Smooth muscle cell (in vitro differentiated cells): ENCODE data around the gene DNAJA1. TPM values are rescaled to one million over a fixed set of nuclear protein-coding genes. Genes with fewer than 3 reads are reported as not detected.

ENCODE experiments used
- DNase-seq: peaks from one replicate; lab custom pipeline; 2025; ENCODE audit not compliant: unreplicated experiment; lab: John Stamatoyannopoulos, UW
- H2AFZ ChIP-seq: fragments of 200-600 bp; sonication (generic); 2 replicates; pipeline ENCODE4 v1.6.0; 2016; ENCODE audit warnings: antibody characterized with exemption, low read depth, mild to moderate bottlenecking
- H3F3A ChIP-seq: fragments of 200-600 bp; sonication (generic); 2 replicates; pipeline ENCODE4 v1.6.0; 2017; ENCODE audit warnings: antibody characterized with exemption, low read depth
- H3K27ac ChIP-seq: fragments of 200-600 bp; sonication (generic); 2 replicates; pipeline ENCODE4 v1.5.1; 2016; ENCODE audit warnings: low read depth, mild to moderate bottlenecking
- H3K27me3 ChIP-seq: fragments of 200-600 bp; sonication (generic); 2 replicates; pipeline ENCODE4 v1.6.1; 2016; ENCODE audit warnings: low read depth, mild to moderate bottlenecking
- H3K36me3 ChIP-seq: fragments of 200-600 bp; sonication (generic); 2 replicates; pipeline ENCODE4 v1.5.1; 2016; ENCODE audit warnings: low read depth
- H3K4me1 ChIP-seq: fragments of 200-600 bp; sonication (generic); 2 replicates; pipeline ENCODE4 v1.5.1; 2016; ENCODE audit warnings: low read depth
- H3K4me2 ChIP-seq: fragments of 200-600 bp; sonication (generic); 2 replicates; pipeline ENCODE4 v1.6.0; 2016; ENCODE audit warnings: mild to moderate bottlenecking
- H3K4me3 ChIP-seq: fragments of 200-600 bp; sonication (generic); 2 replicates; pipeline ENCODE4 v1.5.1; 2016; ENCODE audit warnings: mild to moderate bottlenecking
- H3K79me2 ChIP-seq: fragments of 200-600 bp; sonication (generic); 2 replicates; pipeline ENCODE4 v1.6.0; 2016; ENCODE audit warnings: low read depth, mild to moderate bottlenecking
- H3K9ac ChIP-seq: fragments of 200-600 bp; sonication (generic); 2 replicates; pipeline ENCODE4 v1.6.0; 2016; ENCODE audit warnings: low read depth
- H3K9me3 ChIP-seq: fragments of 200-600 bp; sonication (generic); replicated peaks from 2 replicates; pipeline ENCODE4 v1.5.1; 2016; ENCODE audit warnings: low read depth
- H4K20me1 ChIP-seq: fragments of 200-600 bp; sonication (generic); 2 replicates; pipeline ENCODE4 v1.6.0; 2016; ENCODE audit warnings: low read depth
- WGBS: methylation state at CpG from one replicate; pipeline ENCODE4 v1.1.7; 2016; ENCODE audit warnings: low lambda C conversion rate; 5-methylcytosine and 5-hydroxymethylcytosine counted together
- polyA plus RNA-seq: library from polyadenylated mRNA; unstranded; fragments of >200 nt; fragmentation: Nextera tagmentation; extraction: Ambion mirVana; gene quantifications from 2 replicates; pipeline ENCODE4 v1.2.1, GENCODE V29; 2016
- total RNA-seq: library from RNA; depleted of rRNA; stranded (reverse); fragments of >200 nt; gene quantifications from 2 replicates; pipeline ENCODE4 v1.2.3, GENCODE V29; 2014
- TF ChIP-seq, protein P1 (sequence below): fragments of 200-600 bp; sonication (generic); IDR thresholded peaks from 2 replicates; pipeline ENCODE4 v1.5.1; 2017; ENCODE audit warnings: borderline replicate concordance, mild to moderate bottlenecking, antibody characterized with exemption; ENCODE audit not compliant: insufficient read depth, poor library complexity, severe bottlenecking

The DNAJA1 gene
- total and polyA plus RNA-seq, 2 experiments from 2014 or later: 151 to 152 TPM

DNA sequence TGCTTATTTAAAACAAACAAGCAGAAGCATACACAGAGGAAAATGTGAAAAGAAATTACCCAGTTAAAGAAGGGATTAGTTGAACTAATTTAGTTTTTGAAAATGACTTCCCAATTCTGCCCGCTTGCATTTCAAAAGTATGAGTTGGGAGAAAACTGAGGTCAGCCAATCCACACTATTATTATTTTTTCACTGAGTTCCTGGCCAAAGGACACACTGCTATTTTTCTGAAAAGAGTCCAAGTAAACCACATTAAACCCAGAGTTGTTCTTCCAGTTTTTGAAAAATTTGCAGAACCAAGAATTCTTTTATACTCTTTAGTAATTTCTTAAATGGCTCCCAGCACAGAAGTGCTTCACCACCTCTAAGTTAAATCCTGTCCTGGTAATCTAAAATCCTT, 43.9 kb downstream of the DNAJA1 start:
- Histone ChIP-seq H2AFZ (no peak overlapping the region), H3K9ac (no peak overlapping the region), H3K79me2 (peaks cover 40% of the 10 kb centered on the region), H3K36me3 (peaks cover 19% of the 10 kb centered on the region), H4K20me1 (peaks cover 32% of the 10 kb centered on the region), H3K27ac (no peak overlapping the region), H3K27me3 (no peaks in the 10 kb centered on the region), H3K9me3 (no peaks in the 10 kb centered on the region), H3K4me2 (no peak overlapping the region), H3K4me1 (no peaks in the 10 kb centered on the region), H3K4me3 (no peak overlapping the region), H3F3A (no peaks in the 10 kb centered on the region)
- no peak for DNase-seq
- TF ChIP-seq, protein P1, sequence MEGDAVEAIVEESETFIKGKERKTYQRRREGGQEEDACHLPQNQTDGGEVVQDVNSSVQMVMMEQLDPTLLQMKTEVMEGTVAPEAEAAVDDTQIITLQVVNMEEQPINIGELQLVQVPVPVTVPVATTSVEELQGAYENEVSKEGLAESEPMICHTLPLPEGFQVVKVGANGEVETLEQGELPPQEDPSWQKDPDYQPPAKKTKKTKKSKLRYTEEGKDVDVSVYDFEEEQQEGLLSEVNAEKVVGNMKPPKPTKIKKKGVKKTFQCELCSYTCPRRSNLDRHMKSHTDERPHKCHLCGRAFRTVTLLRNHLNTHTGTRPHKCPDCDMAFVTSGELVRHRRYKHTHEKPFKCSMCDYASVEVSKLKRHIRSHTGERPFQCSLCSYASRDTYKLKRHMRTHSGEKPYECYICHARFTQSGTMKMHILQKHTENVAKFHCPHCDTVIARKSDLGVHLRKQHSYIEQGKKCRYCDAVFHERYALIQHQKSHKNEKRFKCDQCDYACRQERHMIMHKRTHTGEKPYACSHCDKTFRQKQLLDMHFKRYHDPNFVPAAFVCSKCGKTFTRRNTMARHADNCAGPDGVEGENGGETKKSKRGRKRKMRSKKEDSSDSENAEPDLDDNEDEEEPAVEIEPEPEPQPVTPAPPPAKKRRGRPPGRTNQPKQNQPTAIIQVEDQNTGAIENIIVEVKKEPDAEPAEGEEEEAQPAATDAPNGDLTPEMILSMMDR: no peak
- 100% methylated on average over 1 of the region's 1 CpG for WGBS

DNA sequence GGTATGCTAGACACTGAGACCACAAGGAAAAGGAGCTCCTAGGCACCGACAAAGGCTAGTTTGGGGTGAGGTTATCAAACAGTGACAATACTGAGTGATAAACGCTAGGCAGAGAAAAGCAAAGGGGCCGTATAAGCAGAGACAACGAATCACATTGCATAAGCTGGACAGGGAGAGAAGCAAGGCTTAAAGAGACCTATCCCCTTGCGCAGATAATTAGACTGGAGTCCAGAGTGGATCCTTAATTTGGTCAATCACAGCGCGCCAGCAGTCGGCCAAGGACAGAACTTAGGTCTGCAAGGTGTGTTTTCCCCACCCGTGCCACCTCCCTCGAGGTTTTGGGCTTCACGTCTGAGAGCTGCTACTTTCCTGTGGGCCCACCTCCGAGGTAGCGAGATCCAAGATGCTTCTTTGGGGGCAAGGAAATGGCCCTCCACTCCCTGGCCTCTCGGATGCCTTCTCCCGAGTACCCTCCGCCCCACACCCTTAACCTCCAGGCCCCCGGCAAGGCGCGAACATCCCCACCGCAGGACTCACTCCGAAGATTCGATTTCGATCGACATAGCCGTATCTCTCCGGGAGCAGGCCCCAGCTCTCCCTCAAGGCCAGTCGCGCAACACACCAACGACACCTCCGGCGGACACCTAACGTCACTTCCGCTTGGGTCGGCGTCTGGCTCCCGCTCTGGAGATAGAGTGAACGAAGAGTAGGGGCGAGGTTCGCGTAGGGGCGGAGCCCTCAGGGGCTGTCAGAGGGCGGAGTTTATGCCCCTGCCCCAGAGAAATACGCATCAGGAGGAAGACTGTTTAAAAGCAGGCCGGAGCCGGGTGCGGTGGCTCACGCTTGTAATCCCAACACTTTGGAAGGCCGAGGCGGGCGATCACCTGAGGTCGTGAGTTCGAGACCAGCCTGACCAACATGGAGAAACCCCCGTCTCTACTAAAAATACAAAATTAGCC, 51.3 kb downstream of the DNAJA1 start, which contains the start of gene SMU1:
Gene SMU1, minus strand, starts transcription at position 629 of the 959 bp plus-strand sequence. Its CDS starts 66 bp downstream, at position 563.
- Histone ChIP-seq H3F3A (peaks cover 3% of the 10 kb centered on the region), H3K36me3 (peaks cover 6% of the 10 kb centered on the region), H3K79me2 (peaks cover 52% of the 10 kb centered on the region), H3K4me2 (peak within 1 kb of the TSS; percentile 83), H3K4me3 (peak within 1 kb of the TSS; percentile 85), H3K27ac (peak within 1 kb of the TSS; percentile 93), H4K20me1 (peaks cover 12% of the 10 kb centered on the region), H3K27me3 (no peaks in the 10 kb centered on the region), H3K4me1 (peaks cover 12% of the 10 kb centered on the region), H3K9ac (peak within 1 kb of the TSS; percentile 99), H2AFZ (peak within 1 kb of the TSS; percentile 88), H3K9me3 (no peaks in the 10 kb centered on the region)
- DNase-seq: peak; percentile 72
- TF ChIP-seq, protein P1: no peak
- WGBS: 2% methylated on average over 52 of the region's 53 CpGs

DNA sequence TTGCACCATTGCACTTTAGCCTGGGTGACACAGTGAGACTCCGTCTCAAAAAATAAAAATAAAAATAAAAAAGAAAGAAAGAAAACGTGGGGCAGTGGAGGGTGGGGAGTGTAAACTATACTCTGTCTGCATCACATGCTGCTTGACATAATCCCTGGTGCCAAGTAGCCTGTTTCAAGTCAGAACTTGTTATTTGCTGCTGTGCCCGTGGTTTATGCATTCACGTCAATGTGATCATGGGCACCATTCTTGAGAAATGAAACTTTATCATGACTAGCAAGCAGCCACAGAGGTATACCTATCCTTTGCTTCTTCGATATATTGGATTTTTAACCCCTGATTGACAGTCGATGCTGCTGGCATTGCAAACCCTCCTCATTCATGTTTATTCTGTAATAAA, 55.5 kb downstream of the DNAJA1 start:
- Histone ChIP-seq H3K4me1 (peaks cover 8% of the 10 kb centered on the region), H3K4me3 (peak overlapping the region; percentile 39), H4K20me1 (no peaks in the 10 kb centered on the region), H3K9ac (no peak overlapping the region), H3K27me3 (no peaks in the 10 kb centered on the region), H2AFZ (peak overlapping the region; percentile 70), H3F3A (peaks cover 3% of the 10 kb centered on the region), H3K9me3 (no peaks in the 10 kb centered on the region), H3K36me3 (no peaks in the 10 kb centered on the region), H3K79me2 (peaks cover 10% of the 10 kb centered on the region), H3K4me2 (peak overlapping the region; percentile 83), H3K27ac (no peak overlapping the region)
- TF ChIP-seq, protein P1: no peak
- 84% methylated on average over 6 of the region's 6 CpGs for WGBS
- DNase-seq: no peak
